A673 (cell line): ENCODE data around the gene NDUFA11.

Experiments
- CTCF ChIP-seq: fragments of 300-800, 200-600 bp; sonication (generic); conservative IDR thresholded peaks from 2 replicates; pipeline ENCODE4 v1.5.1; 2017; ENCODE audit warnings: low read depth, mild to moderate bottlenecking, antibody characterized with exemption, low read length, moderate library complexity, mixed read lengths
- EZH2 ChIP-seq: fragments of 200-600 bp; sonication (generic); IDR thresholded peaks from 2 replicates; pipeline ENCODE4 v1.6.1; 2017; ENCODE audit warnings: borderline replicate concordance, low read depth, mild to moderate bottlenecking, mixed read lengths, antibody characterized with exemption, low read length; ENCODE audit not compliant: poor library complexity, severe bottlenecking

GRCh38 chr19:5903056-5903623 lies 450 bp downstream of the NDUFA11 start:
- TF ChIP-seq EZH2, result no peak
- no peak for TF ChIP-seq CTCF
